HG03175 (cell line): ENCODE measurements around the gene CA11.

ENCODE experiments used
- ATAC-seq: cut with Tn5 transposase; IDR thresholded peaks from one replicate; pipeline ENCODE4 v1.9.1; 2021; ENCODE audit warnings: mild to moderate bottlenecking, moderate library complexity; ENCODE audit not compliant: unreplicated experiment

The CA11 gene

DNA sequence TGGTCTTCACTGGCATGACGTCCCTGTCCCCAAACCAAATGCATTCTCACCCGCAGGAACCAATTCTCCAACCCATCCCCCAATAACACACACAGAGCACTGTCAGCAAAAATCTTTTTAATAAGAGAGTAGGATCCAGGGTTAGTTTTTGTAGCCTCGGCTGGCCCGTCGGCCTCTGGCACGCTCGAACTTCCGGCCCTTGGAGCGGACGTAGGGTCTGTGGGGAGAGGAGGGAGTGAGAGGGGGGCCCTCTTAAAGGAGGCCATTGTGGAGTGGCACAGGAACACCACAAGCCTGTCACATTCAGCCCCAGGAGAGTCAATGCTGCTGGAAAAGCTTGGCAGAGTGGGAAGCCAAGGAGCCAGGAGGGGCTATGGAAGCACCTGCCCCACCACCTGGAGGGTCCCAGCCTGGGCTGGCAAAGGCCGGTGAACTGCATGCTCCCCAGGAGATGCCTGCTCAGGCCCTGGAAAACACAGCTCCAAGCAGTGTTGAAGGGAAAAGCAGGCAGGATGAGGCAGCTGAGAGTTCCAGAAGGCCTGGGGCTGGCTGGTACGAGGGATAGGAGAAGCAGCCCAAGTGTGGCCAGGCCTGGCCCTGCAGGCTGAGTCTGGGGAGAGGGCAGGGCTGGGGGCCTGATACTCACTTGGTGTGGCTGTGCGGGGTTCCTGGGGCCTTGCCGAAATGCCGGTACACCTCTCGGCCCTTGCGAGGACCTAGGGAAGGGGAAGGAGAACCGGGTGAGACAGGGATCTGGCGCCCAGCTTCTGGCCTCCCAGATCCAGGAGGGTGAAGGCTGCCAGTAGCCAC lies 30.6 kb downstream of the CA11 start:
- ATAC-seq, result no peak

DNA sequence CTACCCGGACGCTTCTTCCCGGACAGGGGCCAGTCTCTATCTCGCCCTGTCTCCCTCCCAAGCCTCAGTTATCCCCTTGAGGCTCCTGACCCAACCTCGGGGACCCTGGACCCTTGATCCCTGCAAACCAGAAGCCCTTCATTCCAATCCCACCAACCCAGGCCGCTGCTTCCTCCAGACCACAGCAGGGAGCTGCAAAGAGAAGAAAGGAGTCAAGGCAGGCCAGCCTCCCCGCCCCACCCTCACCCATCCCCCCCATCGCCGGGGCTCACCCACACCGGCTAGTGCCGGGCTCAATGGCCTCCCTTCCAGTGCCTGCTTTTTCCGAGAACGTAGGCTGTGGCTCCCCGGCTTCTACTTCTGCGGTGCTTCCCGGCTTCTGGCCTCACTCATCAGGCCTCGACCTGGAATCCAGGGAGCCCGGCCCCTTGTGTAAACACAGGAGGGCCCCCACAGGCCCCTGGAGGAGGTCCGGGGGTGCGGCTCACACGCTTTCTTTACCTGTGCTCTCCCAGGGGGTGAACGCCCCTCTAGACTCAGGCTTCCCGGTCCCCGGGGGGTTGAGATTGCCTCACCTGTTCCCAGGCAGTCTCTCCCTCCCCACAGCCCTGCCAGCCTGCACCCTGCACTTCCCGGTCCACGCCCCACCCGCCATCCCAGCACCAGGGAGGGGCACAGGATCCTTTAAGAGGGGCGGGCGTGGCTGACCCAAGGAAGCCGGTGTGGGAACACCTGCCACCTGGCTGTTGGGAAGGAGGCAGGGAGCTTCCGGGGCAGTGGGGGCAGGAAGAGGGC lies 31.4 kb downstream of the CA11 start, which contains the start of gene FAM83E:
TSS of gene FAM83E (minus strand) at position 641 of the 795 bp plus-strand sequence. CDS start 1,704 bp downstream, outside the sequence.
- ATAC-seq, result no peak

DNA sequence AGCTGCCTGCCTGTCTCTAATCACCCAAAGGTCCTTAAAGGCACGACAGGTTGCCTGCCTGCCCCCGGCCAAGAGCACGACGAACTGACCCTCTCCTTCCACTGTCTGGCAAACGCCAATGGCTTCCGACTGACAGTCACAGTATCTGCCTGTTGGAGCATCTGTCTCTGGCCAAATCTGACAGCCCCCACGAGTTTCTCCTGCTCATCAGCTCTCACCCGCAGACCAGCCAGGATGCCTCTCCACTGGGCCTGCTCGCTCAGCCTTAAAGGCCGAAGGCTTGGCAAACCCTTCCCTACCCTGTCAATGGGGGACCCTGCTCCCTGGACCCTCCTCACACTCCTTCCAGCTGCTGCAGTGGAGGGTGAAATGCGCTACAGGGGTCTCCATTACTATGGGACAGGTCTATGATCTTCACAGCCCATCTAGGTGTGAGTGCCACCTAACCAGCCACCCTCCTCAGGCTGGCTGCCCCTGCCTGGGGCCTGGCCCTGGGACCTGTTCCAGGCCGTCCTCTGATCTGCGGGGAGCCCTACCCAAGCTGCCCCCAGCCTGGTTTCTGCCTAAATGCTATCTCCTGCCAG lies 32.0 kb downstream of the CA11 start:
- ATAC-seq, result no peak

DNA sequence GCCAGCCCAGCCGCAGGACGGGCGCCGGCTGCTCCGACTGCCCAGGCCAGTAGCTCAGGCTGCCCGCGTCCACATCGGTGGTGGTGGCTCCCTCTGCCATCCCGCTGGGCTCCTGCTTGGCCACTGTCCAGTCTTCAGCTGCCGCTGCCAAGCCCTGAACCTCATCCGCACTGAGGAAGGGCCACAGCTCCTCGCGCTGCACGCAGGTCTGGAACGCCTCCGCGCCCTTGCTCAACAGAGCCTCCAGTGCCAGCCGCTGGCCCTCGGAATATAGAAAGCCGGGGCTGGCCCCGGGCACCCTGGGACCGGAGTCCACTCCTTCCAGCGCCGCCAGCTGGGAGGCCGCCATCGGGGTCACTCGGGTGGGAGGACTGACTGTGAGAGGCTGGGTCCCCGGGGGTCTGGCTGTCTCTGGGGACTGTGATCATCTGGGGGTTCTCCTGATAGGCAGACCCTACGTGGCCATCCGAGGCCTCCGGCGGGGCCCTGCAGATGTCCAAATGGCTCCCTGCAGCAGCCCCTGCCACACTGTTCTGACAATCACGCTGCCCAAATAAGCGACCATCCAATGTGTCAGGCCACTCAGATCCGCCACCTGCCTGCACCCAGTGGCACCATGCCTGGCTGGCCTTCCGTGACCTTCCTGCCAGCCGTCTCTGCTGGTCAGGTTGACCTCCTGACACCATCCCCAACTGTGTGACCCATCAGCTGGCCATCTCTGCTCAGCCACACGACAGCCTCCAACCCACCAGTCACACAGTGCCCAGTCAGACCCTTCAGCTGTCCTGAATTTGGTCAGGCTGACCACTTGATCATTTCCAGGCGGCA lies 32.7 kb downstream of the CA11 start:
- no peak for ATAC-seq

DNA sequence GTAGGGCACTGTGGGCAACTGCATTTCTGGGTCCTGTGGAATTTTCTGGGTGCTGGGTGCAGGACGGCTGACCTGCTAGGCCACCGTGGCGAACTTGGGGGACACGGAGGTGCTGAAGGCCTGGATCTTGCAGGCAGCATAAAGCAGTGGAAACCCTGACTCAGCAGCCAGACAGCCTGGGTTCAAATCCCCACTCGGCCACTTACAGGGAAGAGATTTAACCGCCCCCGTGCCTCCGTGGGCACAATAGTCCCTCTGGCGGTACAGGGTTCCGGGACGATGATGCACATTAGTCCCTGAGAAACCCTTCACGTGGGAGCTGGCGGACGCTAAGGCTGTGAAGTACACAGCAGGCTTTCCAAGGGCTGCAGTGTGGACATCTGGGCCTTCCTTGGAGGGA lies 34.1 kb downstream of the CA11 start:
- no peak for ATAC-seq

DNA sequence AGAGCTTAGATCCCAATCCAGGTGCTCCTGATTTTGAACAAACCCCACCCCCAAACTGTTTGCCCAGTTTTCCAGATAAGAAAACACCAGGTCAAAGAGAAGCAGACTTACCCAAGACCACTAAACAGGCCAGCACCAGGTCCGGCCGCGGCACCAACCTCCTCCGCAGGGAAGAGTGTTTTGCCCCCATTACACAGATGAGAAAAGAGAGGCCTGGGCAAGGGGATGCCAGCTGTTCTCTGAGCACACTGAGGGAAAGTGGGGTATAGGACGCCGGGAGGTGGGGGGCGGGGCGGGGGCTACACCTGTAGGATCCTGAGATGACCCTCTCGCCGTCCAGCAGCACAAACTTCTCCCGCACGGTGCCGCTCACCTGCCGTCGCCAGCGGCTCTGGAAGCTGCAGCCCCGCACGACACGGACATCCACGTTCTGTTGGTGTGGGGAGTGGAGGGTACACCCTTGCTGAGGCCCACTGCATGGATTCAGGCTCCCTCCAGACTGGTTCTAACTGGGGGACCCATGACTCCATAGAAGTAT lies 36.3 kb downstream of the CA11 start:
- ATAC-seq, result no peak

DNA sequence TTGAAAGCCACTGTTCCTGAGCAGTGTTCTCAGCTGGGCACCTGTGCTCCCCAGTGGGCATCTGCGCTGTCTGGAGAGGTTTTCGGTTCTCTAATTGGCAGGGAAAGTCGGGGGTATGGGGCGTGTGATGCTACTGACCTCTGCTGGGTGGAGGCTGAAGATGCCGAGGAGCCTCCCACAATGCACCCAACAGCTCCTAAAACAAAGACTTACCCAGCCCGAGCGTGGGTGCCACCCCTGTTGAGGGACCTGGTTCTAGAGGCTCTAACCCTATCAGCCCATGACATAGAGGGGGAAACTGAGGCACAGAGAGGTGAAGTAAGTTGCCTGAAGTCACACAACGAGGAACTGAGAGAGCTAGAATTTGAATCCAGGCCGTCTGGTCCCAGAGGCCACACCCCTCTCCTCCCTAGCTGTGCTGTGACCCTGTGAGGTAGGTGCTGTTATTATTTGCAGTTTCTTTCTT lies 37.2 kb downstream of the CA11 start:
- peak; percentile 49 for ATAC-seq

DNA sequence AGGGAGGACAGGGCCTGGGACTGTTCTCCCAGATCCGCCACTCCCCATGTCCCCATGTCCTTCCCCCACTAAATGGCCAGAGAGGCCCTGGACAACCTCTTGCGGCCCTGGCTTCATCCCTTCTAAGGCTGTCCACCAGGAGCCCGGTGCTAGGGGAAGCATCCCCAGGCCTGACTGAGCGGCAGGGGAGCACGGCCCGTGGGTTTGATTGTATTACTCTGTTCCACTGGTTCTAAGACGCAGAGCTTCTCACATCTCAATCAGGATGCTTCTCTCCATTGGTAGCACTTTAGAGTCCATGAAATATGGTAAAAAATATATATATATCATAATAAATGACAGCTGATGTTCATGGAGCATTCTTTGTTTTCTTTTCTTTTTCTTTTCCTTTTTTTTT lies 38.6 kb downstream of the CA11 start:
- ATAC-seq, result no peak

DNA sequence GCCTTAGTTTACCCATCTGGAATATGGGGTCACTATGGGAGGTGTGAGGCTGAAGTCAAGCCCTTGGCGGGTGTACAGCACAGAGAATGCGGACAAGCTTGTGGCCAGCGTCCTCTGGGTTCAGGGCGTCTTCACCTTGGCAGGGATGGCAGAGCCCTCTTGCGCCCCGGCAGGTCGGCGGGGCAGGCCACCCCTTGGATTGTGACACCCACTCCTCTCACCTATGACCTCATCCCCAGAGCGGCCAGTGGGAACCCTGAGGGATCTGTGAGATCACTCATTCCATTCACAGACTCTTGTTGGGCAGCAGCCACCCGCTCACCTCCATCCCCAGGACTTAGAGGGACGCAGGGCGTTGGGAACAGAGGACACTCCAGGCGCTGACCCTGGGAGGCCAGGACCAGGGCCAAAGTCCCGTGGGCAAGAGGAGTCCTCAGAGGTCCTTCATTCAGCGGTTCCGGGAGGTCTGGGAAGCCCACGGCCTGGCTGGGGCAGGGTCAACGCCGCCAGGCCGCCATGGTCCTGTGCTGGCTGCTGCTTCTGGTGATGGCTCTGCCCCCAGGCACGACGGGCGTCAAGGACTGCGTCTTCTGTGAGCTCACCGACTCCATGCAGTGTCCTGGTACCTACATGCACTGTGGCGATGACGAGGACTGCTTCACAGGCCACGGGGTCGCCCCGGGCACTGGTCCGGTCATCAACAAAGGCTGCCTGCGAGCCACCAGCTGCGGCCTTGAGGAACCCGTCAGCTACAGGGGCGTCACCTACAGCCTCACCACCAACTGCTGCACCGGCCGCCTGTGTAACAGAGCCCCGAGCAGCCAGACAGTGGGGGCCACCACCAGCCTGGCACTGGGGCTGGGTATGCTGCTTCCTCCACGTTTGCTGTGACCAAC lies 39.3 kb downstream of the CA11 start, which contains the start of gene SPACA4:
TSS of gene SPACA4 (plus strand) at position 280 of the 896 bp plus-strand sequence. CDS start at position 517, 237 bp downstream.
- no peak for ATAC-seq

DNA sequence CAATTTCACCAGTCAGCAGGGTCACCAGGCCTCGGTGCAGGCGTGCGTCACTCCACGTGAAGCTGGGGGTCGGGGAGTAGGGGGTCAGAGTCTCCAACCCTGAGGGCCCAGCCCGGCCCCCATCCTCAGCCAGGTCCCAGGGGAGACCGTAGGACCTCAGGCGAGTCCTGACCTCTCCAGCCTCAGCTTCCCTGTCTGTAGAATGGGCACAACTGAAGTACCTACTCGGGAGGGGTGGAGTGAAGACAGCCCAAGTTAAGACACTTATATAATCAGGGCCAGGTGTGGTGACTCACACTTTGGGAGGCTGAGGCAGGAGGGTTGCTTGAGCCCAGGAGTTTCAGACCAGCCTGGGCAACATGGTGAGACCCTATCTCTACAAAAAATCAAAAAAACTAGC lies 42.1 kb downstream of the CA11 start:
- ATAC-seq, result no peak

DNA sequence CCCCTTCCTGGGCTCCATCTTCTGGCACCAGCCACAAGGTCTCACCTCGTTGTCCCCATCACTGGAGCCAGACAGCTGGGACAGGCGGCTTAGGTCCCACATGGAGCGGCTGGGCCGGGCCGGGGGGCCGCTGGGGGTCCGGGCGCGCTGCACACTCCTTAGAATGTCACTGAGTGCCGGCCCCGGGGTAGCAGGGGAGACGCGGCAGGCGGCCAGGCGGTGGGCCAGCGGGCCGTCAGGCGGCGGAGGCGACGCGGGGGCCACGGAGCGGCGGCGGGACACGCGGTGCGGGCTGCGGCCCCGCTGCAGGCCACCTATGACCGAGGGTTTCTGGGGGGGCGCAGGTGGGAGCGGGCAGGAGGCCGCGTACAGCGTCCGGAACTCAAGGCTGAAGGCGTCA lies 42.5 kb downstream of the CA11 start:
- no peak for ATAC-seq

DNA sequence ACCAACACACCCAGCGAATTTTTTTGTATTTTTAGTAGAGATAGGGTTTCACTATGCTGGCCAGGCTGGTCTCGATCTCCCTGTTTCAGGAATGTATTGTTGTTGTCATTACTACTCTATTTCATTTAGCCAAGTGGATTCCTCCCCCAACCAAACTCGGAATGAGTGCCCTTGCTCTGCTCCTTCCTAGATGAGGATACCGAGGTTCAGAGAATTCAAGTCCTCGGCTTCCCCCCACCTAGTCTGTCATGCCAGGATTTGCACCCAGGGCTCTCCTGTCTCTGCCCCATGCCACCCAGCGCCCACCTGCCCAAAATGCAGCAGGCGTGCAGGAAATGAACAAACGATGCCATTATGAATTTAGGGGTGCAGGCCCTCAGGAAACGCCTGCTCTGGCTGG lies 43.0 kb downstream of the CA11 start:
- ATAC-seq, result no peak

DNA sequence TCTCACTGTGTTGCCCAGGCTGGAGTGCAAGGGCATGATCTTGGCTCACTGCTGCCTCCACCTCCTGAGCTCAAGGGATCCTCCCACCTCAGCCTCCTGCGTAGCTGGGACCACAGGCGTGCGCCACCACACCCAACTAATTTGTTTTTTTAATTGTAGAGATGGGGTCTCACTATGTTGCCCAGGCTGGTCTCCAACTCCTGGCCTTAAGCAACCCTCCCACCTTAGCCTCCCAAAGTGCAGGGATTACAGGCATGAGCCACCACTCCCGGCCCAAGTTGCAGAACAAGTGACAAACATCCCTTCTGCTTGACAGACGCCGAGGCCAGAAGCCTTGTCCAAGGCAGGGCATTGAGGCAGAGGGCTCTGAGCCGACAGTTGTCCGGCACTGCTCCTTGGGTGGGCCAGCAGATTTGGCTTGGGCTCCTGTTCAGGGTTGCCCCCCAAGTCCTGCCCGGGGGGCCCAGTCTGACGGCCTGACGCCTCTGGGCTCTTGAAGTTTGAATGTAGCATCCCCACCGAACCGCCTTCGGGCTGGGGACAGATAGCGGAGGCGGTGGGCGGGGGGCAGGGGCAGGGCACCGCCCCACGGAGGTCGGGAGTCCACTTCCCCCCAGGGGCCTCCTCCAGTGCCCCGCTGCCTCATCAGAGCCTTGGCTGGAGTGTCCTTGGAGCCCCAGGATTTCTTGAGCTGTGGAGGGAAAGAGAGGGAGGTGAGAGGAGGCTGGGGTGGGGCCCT lies 45.1 kb downstream of the CA11 start:
- ATAC-seq, result no peak

DNA sequence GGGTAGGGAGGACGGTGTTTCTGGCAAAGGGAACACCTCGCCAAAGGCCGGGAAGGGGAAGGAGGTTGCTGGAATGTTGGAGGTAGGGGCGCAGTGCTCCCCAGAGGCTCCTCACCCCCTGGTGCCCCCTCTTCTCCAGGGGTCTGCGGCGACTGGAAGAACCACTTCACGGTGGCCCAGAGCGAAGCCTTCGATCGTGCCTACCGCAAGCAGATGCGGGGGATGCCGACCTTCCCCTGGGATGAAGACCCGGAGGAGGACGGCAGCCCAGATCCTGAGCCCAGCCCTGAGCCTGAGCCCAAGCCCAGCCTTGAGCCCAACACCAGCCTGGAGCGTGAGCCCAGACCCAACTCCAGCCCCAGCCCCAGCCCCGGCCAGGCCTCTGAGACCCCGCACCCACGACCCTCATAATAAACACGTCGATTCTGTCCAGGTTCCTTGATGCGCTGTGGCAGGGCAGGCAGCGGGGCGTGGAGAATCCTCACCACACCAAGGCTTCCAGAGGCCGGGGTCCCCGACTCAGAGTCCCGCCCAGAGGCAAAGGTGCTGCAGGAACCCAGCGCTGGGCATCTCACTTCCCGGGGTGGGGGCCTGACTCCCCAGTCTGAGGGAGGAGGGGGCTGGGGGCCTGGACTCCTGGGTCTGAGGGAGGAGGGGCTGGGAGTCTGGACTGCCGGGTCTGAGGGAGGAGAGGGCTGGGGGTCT lies 46.8 kb downstream of the CA11 start:
- no peak for ATAC-seq

DNA sequence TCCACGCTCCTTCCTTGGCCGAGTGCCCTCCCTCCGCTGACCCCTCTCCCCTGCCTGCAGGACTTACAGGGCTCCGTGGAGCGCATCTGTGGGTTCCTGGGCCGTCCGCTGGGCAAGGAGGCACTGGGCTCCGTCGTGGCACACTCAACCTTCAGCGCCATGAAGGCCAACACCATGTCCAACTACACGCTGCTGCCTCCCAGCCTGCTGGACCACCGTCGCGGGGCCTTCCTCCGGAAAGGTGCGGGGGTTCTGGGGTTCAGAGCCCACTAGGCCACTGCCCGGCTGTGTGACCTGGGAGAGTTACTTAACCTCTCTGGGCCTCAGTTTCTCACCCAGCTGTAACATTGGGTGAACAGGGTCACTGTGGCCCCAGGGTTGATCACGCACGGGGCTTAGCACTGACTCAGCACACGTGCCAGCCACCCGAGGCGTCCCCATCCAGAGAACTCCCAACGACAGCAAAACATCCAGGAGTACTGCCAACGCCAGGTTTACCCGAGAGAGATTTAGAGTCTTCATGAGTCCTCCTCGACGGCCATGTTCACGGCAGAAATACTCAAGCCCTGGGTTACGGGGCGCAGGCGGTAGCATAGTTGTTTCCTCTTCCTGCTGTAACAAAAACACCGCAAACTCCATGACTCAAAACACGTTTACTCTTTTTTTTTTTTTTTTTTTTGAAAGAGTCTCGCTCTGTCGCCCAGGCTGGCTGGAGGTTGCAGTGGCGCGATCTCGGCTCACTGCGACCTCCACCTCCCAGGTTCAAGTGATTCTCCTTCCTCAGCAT lies 49.1 kb downstream of the CA11 start:
- ATAC-seq, result no peak

DNA sequence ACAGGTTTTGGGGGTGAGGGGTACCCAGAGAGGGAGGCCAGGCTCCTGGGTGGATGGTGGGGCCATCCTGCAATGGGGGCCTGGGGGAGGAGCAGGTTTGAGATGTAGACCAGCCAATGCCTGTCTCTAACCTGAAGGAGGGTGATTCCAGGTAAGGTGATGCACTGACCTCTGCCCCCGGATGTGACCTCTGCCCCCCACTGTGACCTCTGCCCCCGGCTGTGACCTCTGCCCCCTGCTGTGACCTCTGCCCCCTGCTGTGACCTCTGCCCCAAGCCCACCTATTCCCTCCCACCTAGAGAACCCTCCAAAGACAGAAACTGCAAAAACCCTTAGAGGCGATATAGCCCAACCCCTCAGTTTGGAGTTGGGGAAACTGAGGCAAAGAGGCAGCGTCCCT lies 49.8 kb downstream of the CA11 start:
- no peak for ATAC-seq

DNA sequence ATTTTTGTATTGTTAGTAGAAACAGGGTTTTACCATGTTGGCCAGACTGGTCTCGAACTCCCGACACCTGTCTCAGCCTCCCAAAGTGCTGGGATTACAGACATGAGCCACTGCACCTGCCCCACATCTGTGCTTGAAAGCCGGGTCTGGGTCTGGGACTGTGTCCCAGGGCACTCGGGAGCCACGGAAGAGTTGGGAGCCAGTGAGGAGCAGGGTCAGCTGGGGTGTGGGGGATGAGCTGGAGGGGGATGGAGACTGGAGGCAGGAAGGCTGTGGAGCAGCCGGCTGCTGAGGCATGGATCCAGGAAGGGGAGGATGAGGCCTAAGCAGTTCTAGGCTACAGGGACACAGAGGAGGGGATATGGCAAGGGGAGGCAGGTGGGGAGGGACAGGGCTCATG lies 50.2 kb downstream of the CA11 start:
- no peak for ATAC-seq
